Measurements from ENCODE around the gene SERPINB6.

GRCh38 chr6:2909718-2910117, 61.6 kb downstream of the SERPINB6 start:
- TF ChIP-seq POLR2A (IDR thresholded peaks at IDR 0.05) (no peak), CTCF (IDR thresholded peaks at IDR 0.05) (no peak)

Measured in uterus (tissue), 2 donors.